GM19395 (cell line): ENCODE measurements around the gene GLUL.

Experiments
- ATAC-seq: cut with Tn5 transposase; IDR thresholded peaks from one replicate; pipeline ENCODE4 v1.9.1; 2021; ENCODE audit warnings: mild to moderate bottlenecking, moderate library complexity; ENCODE audit not compliant: unreplicated experiment

The GLUL gene

GRCh38 chr1:182391362-182392049 lies at the start of gene GLUL:
GLUL (minus strand) TSS chr1:182391790; CDS start chr1:182388737, 3,053 bp downstream.
- ATAC-seq, result peak; percentile 76

GRCh38 chr1:182438326-182438725 lies 46.7 kb upstream of the GLUL start:
- no peak for ATAC-seq

- ATAC-seq, result no peak
Measured at GRCh38 chr1:182433580-182433979, 42.0 kb upstream of the GLUL start.

- no peak for ATAC-seq
Measured at GRCh38 chr1:182431278-182431677, 39.7 kb upstream of the GLUL start.

GRCh38 chr1:182430263-182431068 lies 38.9 kb upstream of the GLUL start:
- no peak for ATAC-seq

- ATAC-seq, result no peak
Measured at GRCh38 chr1:182428043-182428442, 36.5 kb upstream of the GLUL start.

GRCh38 chr1:182426442-182427430 lies 35.1 kb upstream of the GLUL start:
- ATAC-seq, result peak; percentile 77

GRCh38 chr1:182415789-182416188 lies 24.2 kb upstream of the GLUL start:
- ATAC-seq, result no peak

GRCh38 chr1:182413969-182414368 lies 22.4 kb upstream of the GLUL start:
- no peak for ATAC-seq

- ATAC-seq, result no peak
Measured at GRCh38 chr1:182413486-182413885, 21.9 kb upstream of the GLUL start.

GRCh38 chr1:182410620-182411273 lies 19.2 kb upstream of the GLUL start:
- no peak for ATAC-seq

GRCh38 chr1:182410138-182410537 lies 18.5 kb upstream of the GLUL start:
- no peak for ATAC-seq

GRCh38 chr1:182408435-182409075 lies 17.0 kb upstream of the GLUL start:
- ATAC-seq, result no peak

GRCh38 chr1:182407724-182408123 lies 16.1 kb upstream of the GLUL start:
- no peak for ATAC-seq

- ATAC-seq, result no peak
Measured at GRCh38 chr1:182406012-182406411, 14.4 kb upstream of the GLUL start.

GRCh38 chr1:182405578-182405977 lies 14.0 kb upstream of the GLUL start:
- ATAC-seq, result no peak

- no peak for ATAC-seq
Measured at GRCh38 chr1:182404781-182405180, 13.2 kb upstream of the GLUL start.

- ATAC-seq, result no peak
Measured at GRCh38 chr1:182400567-182400966, 9.0 kb upstream of the GLUL start, which contains the start of gene TEDDM1. TEDDM1 (minus strand) TSS chr1:182400667; CDS start chr1:182400485, 182 bp downstream.

- no peak for ATAC-seq
Measured at GRCh38 chr1:182397653-182398393, 6.2 kb upstream of the GLUL start.
